Lower leg skin (tissue), 3 donors: ENCODE data around the gene RPS16.

Experiments
- CTCF ChIP-seq, 3 donors: fragments of 450-650 bp; IDR thresholded peaks; one replicate each; pipeline ENCODE4 v1.5.1; 2016; ENCODE audit warnings: antibody characterized with exemption in 3 of 3, mild to moderate bottlenecking in 3 of 3, moderate library complexity in 2 of 3
- POLR2A ChIP-seq, 2 donors: fragments of 450-650 bp; IDR thresholded peaks; one replicate each; pipeline ENCODE4 v1.6.1; 2016 to 2017; ENCODE audit warnings: antibody characterized with exemption in 2 of 2, mild to moderate bottlenecking in 1 of 2, moderate library complexity in 1 of 2

- TF ChIP-seq CTCF (IDR thresholded peaks at IDR 0.05) (no peak), POLR2A (IDR thresholded peaks at IDR 0.05) (no peak)
Observed at GRCh38 chr19:39444598-39445195, 8.9 kb upstream of the RPS16 start.
